Measurements from ENCODE around the gene DCD. TPM values are rescaled to one million over a fixed set of nuclear protein-coding genes. Genes with fewer than 3 reads are reported as not detected.
A peak's percentile ranks its signal among the peaks of the same experiment; 100 is the strongest.

DCD gene
- total RNA-seq, 1 experiment from 2014 or later, result not detected

- ChIA-PET POLR2A (ENCODE audit: low non-redundant PET) (no interaction called here), CTCF (no interaction called here)
- Histone ChIP-seq H3K27ac (ENCODE audit: low read depth, low read length, poor library complexity, severe bottlenecking) (no peak overlapping the region), H3K27me3 (replicated peaks; ENCODE audit: insufficient read depth, low read depth, low read length, poor library complexity) (no peaks in the 10 kb centered on the region), H3K36me3 (ENCODE audit: insufficient read depth, low read length, poor library complexity, severe bottlenecking) (peaks cover 9% of the 10 kb centered on the region), H3K9me3 (ENCODE audit: low read depth, low read length, poor library complexity, severe bottlenecking) (peaks cover 27% of the 10 kb centered on the region), H3K4me1 (ENCODE audit: insufficient read depth, low read length, poor library complexity, severe bottlenecking) (peaks cover 38% of the 10 kb centered on the region), H3K4me3 (ENCODE audit: low read depth, low read length, poor library complexity, severe bottlenecking) (no peak overlapping the region)
- TF ChIP-seq EZH2 (IDR thresholded peaks at IDR 0.05; ENCODE audit: borderline replicate concordance, low read depth, low read length, poor library complexity, severe bottlenecking) (no peak), CTCF (conservative IDR thresholded peaks at IDR 0.05; ENCODE audit: low read depth, low read length) (no peak)
- no peak for DNase-seq (ENCODE audit: low spot score)
- BruUV-seq (replicated peaks), result no TSS peak
- intact Hi-C loops (cut with micrococcal nuclease; ENCODE audit: unreplicated experiment), result no loop called here
Observed at GRCh38 chr12:54628186-54628846, 19.8 kb downstream of the DCD start.

- BruUV-seq (replicated peaks), result no TSS peak
- TF ChIP-seq CTCF (conservative IDR thresholded peaks at IDR 0.05; ENCODE audit: low read depth, low read length), result no peak
- no peak for TF ChIP-seq EZH2 (IDR thresholded peaks at IDR 0.05; ENCODE audit: borderline replicate concordance, low read depth, low read length, poor library complexity, severe bottlenecking)
- Histone ChIP-seq H3K36me3 (ENCODE audit: insufficient read depth, low read length, poor library complexity, severe bottlenecking) (peaks cover 9% of the 10 kb centered on the region), H3K9me3 (ENCODE audit: low read depth, low read length, poor library complexity, severe bottlenecking) (peaks cover 27% of the 10 kb centered on the region), H3K4me3 (ENCODE audit: low read depth, low read length, poor library complexity, severe bottlenecking) (no peak overlapping the region), H3K27me3 (replicated peaks; ENCODE audit: insufficient read depth, low read depth, low read length, poor library complexity) (no peaks in the 10 kb centered on the region), H3K27ac (ENCODE audit: low read depth, low read length, poor library complexity, severe bottlenecking) (no peak overlapping the region), H3K4me1 (ENCODE audit: insufficient read depth, low read length, poor library complexity, severe bottlenecking) (peaks cover 46% of the 10 kb centered on the region)
- POLR2A ChIA-PET (ENCODE audit: low non-redundant PET), result interaction anchor here (0.6 kb wide), 1 partner anchor 1183 kb away, joined by 14 read pairs; no protein-coding TSS in a partner anchor
- intact Hi-C loops (cut with micrococcal nuclease; ENCODE audit: unreplicated experiment), result no loop called here
- no peak for DNase-seq (ENCODE audit: low spot score)
- CTCF ChIA-PET, result no interaction called here
Observed at GRCh38 chr12:54627304-54627703, 20.9 kb downstream of the DCD start.

- Histone ChIP-seq H3K4me1 (ENCODE audit: insufficient read depth, low read length, poor library complexity, severe bottlenecking) (peaks cover 57% of the 10 kb centered on the region), H3K27me3 (replicated peaks; ENCODE audit: insufficient read depth, low read depth, low read length, poor library complexity) (no peaks in the 10 kb centered on the region), H3K4me3 (ENCODE audit: low read depth, low read length, poor library complexity, severe bottlenecking) (no peak overlapping the region), H3K36me3 (ENCODE audit: insufficient read depth, low read length, poor library complexity, severe bottlenecking) (peaks cover 9% of the 10 kb centered on the region), H3K27ac (ENCODE audit: low read depth, low read length, poor library complexity, severe bottlenecking) (peak overlapping the region; percentile 98), H3K9me3 (ENCODE audit: low read depth, low read length, poor library complexity, severe bottlenecking) (peaks cover 27% of the 10 kb centered on the region)
- BruUV-seq (replicated peaks), result no TSS peak
- POLR2A ChIA-PET (ENCODE audit: low non-redundant PET), result no interaction called here
- CTCF ChIA-PET, result interaction anchor here (0.6 kb wide), 1 partner anchor 444 kb away, joined by 3 read pairs; no protein-coding TSS in a partner anchor
- TF ChIP-seq EZH2 (IDR thresholded peaks at IDR 0.05; ENCODE audit: borderline replicate concordance, low read depth, low read length, poor library complexity, severe bottlenecking), result no peak
- peak; percentile 48; the same call in 1 of the 2 replicates for TF ChIP-seq CTCF (conservative IDR thresholded peaks at IDR 0.05; ENCODE audit: low read depth, low read length)
- DNase-seq (ENCODE audit: low spot score), result peak; percentile 76
- intact Hi-C loops (cut with micrococcal nuclease; ENCODE audit: unreplicated experiment), result no loop called here
Observed at GRCh38 chr12:54625598-54625997, 22.6 kb downstream of the DCD start.

Measured in A673 (cell line).